ENCODE results near the gene NOL9. TPM values are rescaled to one million over a fixed set of nuclear protein-coding genes. Genes with fewer than 3 reads are reported as not detected.

The NOL9 gene
- total RNA-seq, 2 donors from 2014 or later = 15.4 to 15.6 TPM

DNA sequence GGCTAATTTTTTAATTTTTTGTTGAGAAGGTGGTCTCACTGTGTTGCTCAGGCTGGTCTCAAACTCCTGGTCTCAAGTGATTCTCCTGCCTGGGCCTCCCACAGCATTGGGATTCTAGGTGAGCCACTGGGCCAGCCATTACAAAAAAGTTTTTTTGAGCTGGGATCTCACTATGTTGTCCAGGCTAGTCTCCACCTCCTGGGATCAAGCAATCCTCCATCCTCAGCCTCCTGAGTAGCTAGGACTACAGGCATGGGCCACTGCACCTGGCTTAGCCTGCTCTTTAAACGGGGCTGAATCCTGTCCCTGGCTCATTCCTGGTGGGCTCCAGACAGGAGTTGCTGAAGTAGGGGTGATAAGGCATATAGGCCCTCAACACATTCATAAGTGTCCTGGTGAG is 3.3 kb upstream of the NOL9 start:
- no peak for DNase-seq (ENCODE audit: low spot score)
- Histone ChIP-seq H3K27ac (no peak overlapping the region), H3K4me1 (peaks cover 0 to 18% of the 10 kb centered on the region in 2 donors), H3K4me3 (no peak overlapping the region), H3K27me3 (no peaks in the 10 kb centered on the region), H3K9me3 (no peaks in the 10 kb centered on the region), H3K36me3 (no peaks in the 10 kb centered on the region)
- TF ChIP-seq, protein P1, sequence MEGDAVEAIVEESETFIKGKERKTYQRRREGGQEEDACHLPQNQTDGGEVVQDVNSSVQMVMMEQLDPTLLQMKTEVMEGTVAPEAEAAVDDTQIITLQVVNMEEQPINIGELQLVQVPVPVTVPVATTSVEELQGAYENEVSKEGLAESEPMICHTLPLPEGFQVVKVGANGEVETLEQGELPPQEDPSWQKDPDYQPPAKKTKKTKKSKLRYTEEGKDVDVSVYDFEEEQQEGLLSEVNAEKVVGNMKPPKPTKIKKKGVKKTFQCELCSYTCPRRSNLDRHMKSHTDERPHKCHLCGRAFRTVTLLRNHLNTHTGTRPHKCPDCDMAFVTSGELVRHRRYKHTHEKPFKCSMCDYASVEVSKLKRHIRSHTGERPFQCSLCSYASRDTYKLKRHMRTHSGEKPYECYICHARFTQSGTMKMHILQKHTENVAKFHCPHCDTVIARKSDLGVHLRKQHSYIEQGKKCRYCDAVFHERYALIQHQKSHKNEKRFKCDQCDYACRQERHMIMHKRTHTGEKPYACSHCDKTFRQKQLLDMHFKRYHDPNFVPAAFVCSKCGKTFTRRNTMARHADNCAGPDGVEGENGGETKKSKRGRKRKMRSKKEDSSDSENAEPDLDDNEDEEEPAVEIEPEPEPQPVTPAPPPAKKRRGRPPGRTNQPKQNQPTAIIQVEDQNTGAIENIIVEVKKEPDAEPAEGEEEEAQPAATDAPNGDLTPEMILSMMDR (IDR thresholded peaks at IDR 0.05) = no peak

DNA sequence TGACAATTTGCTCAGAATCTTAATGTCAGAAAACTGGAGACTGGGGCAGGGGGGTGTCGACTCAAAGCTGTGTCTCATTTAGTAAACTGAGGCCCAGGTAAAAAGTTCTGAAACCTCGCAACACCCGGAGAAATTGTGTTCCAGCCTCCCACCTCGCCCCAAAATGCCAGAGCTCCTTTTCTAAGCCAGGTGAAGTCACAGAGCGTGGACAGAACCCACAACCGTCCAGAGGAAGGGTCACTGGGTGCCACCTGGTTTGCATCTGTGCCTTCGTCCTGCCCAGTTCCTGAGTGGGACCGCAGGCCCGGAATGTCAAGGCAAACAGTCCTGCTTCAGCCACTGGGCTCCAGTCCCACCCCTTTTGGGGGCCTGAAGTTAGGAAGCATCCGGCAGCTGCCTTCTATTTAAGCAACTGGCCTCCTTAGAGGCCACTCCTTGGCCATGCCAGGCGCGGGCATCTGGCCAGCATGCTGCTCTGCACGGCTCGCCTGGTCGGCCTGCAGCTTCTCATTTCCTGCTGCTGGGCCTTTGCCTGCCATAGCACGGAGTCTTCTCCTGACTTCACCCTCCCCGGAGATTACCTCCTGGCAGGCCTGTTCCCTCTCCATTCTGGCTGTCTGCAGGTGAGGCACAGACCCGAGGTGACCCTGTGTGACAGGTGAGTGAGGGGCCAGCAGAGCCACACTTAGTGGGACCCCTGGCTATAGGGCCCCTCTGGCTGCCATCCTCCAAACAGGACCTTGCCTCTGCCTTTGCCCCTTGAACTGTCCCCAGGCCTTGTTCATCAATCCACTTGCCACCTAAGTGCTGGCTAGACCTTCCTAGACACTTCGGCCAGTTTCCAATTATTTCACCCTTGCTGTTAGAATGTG is 830 bp upstream of the NOL9 start, which contains the start of gene TAS1R1:
TSS of gene TAS1R1 (plus strand) at position 401 of the 872 bp plus-strand sequence. CDS start at position 468, 67 bp downstream.
- Histone ChIP-seq H3K36me3 (peaks cover 2% of the 10 kb centered on the region), H3K27me3 (no peaks in the 10 kb centered on the region), H3K4me1 (peaks cover 0 to 21% of the 10 kb centered on the region in 2 donors), H3K4me3 (peak within 1 kb of the TSS; percentile 91 to 94), H3K27ac (peak within 1 kb of the TSS; percentile 70 to 82), H3K9me3 (no peaks in the 10 kb centered on the region)
- DNase-seq (ENCODE audit: low spot score) = no peak
- TF ChIP-seq, protein P1 (IDR thresholded peaks at IDR 0.05) = no peak

DNA sequence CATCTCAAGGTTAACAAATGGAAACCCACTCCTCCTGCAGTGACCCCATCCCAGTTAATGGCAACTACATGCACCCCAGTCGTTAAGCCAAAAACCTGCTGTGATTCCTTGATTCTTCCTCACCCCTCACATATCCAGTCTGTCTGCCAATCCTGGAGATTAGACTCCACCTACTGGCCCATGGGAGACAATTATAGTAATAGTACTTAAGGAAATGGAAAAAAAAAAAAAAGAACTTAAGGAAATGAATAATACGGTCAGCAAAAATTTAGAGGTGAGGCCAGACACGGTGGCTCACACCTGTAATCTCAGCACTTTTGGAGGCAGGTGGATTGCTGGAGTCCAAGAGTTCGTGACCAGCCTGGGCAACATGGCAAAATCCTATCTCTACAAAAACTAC is 7.0 kb downstream of the NOL9 start:
- Histone ChIP-seq H3K27ac (no peak overlapping the region), H3K27me3 (no peaks in the 10 kb centered on the region), H3K36me3 (peaks cover 68% of the 10 kb centered on the region), H3K4me3 (no peak overlapping the region), H3K4me1 (peaks cover 0 to 19% of the 10 kb centered on the region in 2 donors), H3K9me3 (no peaks in the 10 kb centered on the region)
- TF ChIP-seq, protein P1 (IDR thresholded peaks at IDR 0.05) = no peak
- DNase-seq (ENCODE audit: low spot score) = no peak

DNA sequence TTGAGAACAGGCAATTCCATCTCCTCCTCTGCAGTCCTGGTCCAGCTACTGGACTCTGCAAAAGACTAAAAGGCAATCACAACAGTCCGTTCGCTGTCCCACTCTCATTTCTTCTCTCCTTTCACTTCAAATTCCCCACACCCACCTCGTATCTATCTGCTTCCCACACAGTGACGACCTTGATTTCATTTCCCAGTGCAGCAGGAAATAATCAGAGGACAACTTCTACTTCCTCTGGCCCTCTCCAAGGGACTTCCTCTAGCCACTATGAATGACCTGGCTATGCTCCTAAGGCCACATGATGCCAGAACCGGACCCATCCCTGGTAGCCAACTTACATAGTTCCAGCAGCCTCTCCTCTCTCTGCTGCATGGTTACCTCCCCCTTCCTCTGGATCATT is 8.0 kb downstream of the NOL9 start:
- no peak overlapping the region for H3K27ac ChIP-seq
- TF ChIP-seq, protein P1 (IDR thresholded peaks at IDR 0.05) = no peak
- H3K4me3 ChIP-seq = no peak overlapping the region
- H3K9me3 ChIP-seq = no peaks in the 10 kb centered on the region
- H3K4me1 ChIP-seq = peaks cover 0 to 19% of the 10 kb centered on the region in 2 donors
- no peak for DNase-seq (ENCODE audit: low spot score)
- peaks cover 74% of the 10 kb centered on the region for H3K36me3 ChIP-seq
- no peaks in the 10 kb centered on the region for H3K27me3 ChIP-seq

DNA sequence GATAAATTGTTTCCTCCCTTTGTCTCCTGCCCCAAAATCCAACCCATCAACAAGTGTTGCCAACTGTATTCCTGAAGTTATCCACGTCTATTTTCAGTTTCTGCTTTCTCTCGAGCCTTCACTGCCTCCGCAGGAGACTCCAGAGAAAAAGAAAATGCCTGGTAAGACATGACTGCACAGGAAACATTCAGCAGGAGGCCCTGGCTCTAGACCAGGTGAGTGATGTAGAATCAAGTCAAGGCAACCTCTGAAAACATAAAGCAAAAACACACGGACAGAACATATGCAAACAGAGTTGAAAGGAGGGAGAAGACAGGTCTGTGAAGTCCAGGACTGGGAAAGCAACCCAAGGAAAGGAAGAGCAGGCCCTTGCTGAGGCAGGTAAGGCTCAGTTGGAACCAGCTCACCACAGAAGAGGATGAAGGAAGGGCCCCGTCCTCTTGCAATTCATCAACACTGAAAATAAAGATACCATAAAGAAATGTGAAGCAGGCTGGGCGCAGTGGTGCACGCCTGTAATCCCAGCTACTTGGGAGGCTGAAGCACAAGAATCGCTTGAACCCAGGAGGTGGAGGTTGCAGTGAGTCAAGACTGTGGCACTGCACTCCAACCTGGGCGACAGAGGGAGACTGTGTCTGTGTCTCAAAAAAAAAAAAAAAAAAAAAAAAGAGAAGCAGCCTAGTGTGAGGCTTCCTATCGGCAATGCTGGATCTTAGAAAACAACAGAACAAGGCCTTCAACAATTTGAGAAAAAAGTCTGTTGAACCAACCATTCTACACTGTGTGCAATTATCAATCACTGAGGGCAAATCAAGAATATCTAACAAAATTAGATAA is 8.8 kb downstream of the NOL9 start:
- Histone ChIP-seq H3K27me3 (no peaks in the 10 kb centered on the region), H3K4me3 (no peak overlapping the region), H3K4me1 (peaks cover 0 to 19% of the 10 kb centered on the region in 2 donors), H3K36me3 (peaks cover 77% of the 10 kb centered on the region), H3K9me3 (no peaks in the 10 kb centered on the region), H3K27ac (no peak overlapping the region)
- no peak for DNase-seq (ENCODE audit: low spot score)
- TF ChIP-seq, protein P1 (IDR thresholded peaks at IDR 0.05) = no peak

Measured in right atrium auricular region (tissue), 2 donors.